LNCAP (cell line): ENCODE results near the gene PSMA3.

ENCODE experiments used
- TF ChIP-seq, protein P1 (sequence below): fragments of 450-650 bp; IDR thresholded peaks from 2 replicates; pipeline ENCODE4 v1.5.1; 2017; ENCODE audit warnings: mild to moderate bottlenecking

The PSMA3 gene

DNA sequence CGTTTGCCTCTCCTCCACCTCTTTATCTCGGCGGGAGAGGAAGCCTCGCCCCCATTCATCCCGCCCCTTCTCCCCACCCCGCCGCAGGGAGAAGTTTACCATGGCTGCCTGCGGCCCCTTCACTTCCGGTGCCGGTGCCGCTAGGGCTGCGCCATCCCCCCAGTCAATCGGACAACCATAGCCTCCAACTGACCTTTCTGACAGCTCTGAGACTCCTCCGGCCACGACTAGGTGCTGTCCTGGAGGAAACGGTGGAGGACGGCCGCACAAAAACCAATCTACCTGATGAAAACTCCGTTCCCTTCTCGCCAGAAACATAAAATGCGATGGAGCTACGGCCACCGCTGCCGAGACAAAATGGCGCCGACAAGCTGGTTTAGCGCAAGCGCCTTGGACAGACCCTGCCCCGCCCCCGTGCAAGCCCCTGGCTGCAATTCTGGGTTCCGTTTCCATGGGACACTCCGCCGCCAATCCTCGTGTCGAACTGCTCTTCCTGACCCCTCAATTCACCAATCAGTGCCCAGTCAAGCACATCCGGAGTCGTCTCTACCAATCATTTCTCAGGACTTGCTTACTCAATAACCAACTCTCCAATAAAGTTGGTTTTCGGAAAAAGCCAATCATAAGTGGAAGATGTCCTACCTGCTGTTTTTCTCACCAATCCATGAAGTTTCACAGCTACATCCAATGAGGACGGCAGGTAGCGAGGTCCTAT lies 53.3 kb downstream of the PSMA3 start:
- TF ChIP-seq, protein P1, sequence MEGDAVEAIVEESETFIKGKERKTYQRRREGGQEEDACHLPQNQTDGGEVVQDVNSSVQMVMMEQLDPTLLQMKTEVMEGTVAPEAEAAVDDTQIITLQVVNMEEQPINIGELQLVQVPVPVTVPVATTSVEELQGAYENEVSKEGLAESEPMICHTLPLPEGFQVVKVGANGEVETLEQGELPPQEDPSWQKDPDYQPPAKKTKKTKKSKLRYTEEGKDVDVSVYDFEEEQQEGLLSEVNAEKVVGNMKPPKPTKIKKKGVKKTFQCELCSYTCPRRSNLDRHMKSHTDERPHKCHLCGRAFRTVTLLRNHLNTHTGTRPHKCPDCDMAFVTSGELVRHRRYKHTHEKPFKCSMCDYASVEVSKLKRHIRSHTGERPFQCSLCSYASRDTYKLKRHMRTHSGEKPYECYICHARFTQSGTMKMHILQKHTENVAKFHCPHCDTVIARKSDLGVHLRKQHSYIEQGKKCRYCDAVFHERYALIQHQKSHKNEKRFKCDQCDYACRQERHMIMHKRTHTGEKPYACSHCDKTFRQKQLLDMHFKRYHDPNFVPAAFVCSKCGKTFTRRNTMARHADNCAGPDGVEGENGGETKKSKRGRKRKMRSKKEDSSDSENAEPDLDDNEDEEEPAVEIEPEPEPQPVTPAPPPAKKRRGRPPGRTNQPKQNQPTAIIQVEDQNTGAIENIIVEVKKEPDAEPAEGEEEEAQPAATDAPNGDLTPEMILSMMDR = no peak

DNA sequence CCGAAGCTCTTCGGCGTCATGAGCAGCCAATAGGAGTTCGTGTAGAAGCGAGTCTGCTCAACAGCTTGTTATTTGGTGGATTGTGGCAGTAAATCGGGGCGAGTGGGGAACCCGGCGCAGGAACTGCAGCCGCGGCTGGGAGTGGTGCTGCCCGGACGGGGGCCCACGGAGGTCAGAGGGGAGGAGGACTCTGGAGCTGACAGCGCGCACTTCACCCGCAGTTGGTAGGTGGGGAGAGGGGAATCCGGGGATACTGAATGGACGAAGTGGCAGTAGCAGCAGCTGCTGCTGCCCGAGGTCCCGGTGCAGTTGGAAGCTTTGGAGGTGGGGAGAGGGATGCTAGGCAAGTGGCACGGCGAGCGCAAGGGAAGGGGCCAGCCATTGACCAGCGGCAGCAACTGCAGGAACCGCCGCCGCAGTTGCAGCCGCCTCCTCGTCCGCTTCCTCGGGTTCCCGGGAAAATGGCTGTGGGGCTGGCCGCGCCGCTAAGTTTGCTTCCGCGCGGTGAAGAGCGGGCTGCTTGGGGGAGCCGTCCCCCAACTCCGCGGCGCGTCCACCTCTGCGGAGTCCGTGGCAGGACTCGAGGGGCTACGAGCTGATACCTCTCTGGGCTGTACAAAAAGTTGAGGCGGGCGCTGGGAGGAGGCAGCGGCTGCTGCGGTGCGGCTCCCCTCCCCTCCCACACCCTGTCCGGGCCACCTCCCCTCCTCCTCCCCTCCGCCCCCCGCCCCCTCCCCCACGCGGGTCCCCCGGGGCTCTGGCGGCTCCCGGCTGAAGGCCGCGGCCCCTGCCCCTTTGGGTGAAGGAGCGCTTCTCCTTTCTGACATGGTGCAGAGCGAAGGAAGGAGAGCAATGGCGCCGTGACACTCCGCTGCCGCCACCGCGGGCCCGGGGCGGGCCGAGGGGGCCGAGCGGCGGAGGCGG lies 54.1 kb downstream of the PSMA3 start, which contains the start of gene ARID4A:
Gene ARID4A, plus strand, starts transcription at position 79 of the 924 bp plus-strand sequence. CDS start 1,300 bp downstream, outside the sequence.
- TF ChIP-seq, protein P1 = no peak

DNA sequence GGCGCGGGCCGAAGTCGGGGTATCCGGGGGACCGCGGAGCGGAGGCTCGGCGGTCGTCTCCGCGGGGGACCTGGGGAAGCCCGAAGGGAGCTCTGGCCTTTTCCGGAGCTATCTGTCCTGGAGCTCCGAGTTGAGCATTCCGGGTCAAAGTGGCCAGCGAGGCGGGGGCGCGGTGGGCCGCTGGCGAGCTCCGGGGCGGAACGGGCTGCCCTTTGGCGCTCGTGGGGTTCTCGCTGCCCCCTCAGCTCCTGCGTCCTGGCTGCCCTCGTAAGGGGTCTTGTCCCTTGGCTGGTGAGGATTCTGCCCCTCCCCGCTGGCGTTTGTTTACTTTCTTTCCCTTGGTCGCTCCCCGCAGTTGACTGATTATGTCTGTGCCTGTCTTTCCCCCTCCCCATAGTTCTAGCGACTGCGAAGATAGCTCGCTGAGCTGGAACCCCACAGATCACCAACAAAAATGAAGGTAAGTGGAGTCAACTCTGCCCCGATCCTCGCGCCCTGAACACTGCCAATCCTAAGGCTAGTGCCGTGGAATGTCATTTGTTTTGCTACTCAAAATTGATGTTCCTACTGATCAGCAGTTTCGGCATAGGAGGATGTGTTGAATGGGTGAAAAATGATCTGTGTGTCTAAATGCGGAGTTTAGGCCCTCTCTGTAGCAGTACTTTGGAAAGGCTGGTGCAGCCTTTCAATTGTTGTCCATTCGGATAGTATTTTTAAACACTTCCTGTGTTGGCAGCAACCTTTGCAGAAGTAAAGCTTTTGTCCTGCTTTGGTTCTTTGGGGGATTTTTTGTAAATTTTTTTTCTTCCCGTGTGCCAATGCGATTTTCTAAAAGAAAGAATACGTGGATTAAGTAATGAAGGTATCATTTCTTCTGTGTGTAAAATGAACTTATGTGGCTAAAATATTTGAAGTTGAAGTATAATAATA lies 55.0 kb downstream of the PSMA3 start:
- TF ChIP-seq, protein P1 = no peak

DNA sequence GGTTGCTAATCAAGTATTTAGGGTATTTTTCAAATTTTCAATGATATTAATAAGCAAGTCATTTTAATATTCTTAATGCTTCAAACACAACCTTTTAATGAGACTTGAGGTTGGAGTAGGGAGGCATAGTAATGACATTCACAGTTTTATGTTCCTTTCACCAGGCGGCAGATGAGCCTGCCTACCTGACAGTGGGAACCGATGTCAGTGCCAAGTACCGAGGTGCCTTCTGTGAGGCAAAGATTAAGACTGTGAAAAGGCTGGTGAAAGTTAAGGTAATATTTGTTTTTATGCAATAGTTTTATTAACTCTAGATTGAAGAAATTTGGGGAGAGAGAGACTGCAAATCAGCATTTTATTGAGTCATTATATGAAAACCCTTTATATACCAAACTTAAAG lies 56.8 kb downstream of the PSMA3 start:
- TF ChIP-seq, protein P1 = no peak

DNA sequence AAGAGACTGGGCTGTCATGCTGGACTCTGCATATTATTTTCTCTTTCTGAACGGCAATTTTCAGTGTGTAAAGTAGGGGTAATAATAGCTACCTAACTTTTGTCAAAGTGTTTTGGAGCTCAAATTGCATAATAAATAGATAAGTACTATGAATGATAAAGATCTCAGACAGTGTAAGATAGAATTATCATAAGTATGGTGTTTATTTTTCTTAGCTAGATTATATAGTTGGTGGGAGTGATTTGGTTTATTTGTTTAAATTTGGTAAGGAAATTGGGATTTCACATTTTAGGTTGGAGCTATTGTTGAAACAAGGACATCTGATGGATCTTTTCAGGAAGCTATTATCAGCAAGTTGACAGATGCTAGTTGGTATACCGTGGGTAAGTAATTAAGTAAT lies 61.1 kb downstream of the PSMA3 start:
- TF ChIP-seq, protein P1 = no peak

DNA sequence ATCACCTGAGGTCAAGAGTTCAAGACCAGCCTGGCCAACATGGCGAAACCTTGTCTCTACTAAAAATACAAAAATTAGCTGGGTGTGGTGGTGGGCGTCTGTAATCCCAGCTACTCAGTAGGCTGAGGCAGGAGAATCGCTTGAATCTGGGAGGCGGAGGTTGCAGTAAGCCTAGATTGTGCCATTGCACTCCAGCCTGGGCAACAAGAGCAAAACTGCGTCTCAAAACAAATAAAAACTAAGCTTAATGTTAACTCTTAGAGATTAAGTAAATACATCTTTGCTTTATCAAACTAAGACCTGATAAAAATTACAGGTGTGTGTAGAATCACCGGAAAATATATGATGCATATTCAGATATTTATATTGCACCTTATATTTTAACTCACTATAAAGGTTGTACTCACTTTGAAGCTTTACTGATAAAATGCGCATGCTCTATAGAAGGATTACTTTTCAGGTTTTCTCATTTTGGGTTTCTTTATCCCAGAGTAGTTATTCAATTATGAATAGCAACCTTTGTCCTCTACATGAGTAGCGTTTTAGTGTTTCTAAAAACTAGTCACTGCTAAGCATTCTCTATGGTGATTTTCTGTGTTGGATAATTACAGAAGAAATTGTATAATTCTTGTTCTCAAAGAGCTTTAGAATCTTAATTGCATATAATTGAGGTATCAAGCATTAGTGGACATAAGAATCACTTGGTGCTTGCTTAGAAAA lies 63.1 kb downstream of the PSMA3 start:
- TF ChIP-seq, protein P1 = no peak
